IPS-18a (cell line): Measurements from ENCODE around the gene EEA1.

ENCODE experiments used
- H3K27ac ChIP-seq: one replicate; pipeline ENCODE4 v1.5.1; 2013; ENCODE audit warnings: low read length
- H3K27me3 ChIP-seq: one replicate; pipeline ENCODE4 v1.6.1; 2013; ENCODE audit warnings: mild to moderate bottlenecking, low read length; ENCODE audit not compliant: control insufficient read depth, insufficient read depth
- H3K36me3 ChIP-seq: one replicate; pipeline ENCODE4 v1.6.1; 2013; ENCODE audit warnings: low read depth, low read length; ENCODE audit not compliant: control insufficient read depth
- H3K4me1 ChIP-seq: one replicate; pipeline ENCODE4 v1.6.1; 2013; ENCODE audit warnings: low read depth, low read length; ENCODE audit not compliant: control insufficient read depth
- H3K4me3 ChIP-seq: one replicate; pipeline ENCODE4 v1.5.1; 2013; ENCODE audit warnings: low read length
- H3K9ac ChIP-seq: one replicate; pipeline ENCODE4 v1.6.1; 2013; ENCODE audit warnings: mild to moderate bottlenecking, low read length, moderate library complexity
- H3K9me3 ChIP-seq: one replicate; pipeline ENCODE4 v1.6.1; 2013; ENCODE audit warnings: low read depth, low read length; ENCODE audit not compliant: control insufficient read depth

EEA1 gene

GRCh38 chr12:92786045-92786444 is 143.1 kb downstream of the EEA1 start:
- Histone ChIP-seq H3K36me3 (no peaks in the 10 kb centered on the region), H3K4me3 (no peak overlapping the region), H3K9me3 (no peaks in the 10 kb centered on the region), H3K27me3 (no peaks in the 10 kb centered on the region), H3K9ac (no peak overlapping the region), H3K4me1 (no peaks in the 10 kb centered on the region), H3K27ac (no peak overlapping the region)

DNA sequence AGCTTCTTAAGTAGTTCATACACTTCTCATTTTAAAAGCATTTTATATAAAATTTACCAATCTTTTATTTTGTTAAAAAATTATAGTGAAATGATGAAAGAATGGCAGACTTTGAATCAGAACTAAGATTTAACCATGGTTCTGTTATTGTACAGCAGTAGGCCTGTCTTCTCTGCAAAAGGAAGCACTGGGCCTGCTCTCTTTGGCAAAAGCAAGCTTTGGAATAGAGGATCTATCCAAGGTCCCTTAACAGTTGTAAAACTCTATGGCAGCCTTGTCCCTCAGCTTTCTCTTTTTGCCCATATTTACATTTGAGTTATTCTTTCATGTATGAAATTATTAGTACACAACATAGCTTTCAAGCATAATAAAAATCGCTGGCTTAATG is 143.5 kb downstream of the EEA1 start:
- no peak overlapping the region for H3K9ac ChIP-seq
- H3K4me3 ChIP-seq = no peak overlapping the region
- no peaks in the 10 kb centered on the region for H3K36me3 ChIP-seq
- H3K4me1 ChIP-seq = no peaks in the 10 kb centered on the region
- no peak overlapping the region for H3K27ac ChIP-seq
- no peaks in the 10 kb centered on the region for H3K27me3 ChIP-seq
- H3K9me3 ChIP-seq = no peaks in the 10 kb centered on the region

GRCh38 chr12:92784797-92785562 is 144.1 kb downstream of the EEA1 start:
- Histone ChIP-seq H3K9ac (no peak overlapping the region), H3K27me3 (no peaks in the 10 kb centered on the region), H3K27ac (no peak overlapping the region)

GRCh38 chr12:92784356-92784755 is 144.7 kb downstream of the EEA1 start:
- Histone ChIP-seq H3K27ac (no peak overlapping the region), H3K27me3 (no peaks in the 10 kb centered on the region), H3K4me3 (no peak overlapping the region), H3K9me3 (no peaks in the 10 kb centered on the region), H3K4me1 (peaks cover 5% of the 10 kb centered on the region), H3K9ac (no peak overlapping the region), H3K36me3 (no peaks in the 10 kb centered on the region)

More at GRCh38 chr12:92784797-92785562, 144.1 kb downstream of the EEA1 start:
- Histone ChIP-seq H3K4me3 (no peak overlapping the region), H3K4me1 (no peaks in the 10 kb centered on the region), H3K9me3 (no peaks in the 10 kb centered on the region), H3K36me3 (no peaks in the 10 kb centered on the region)

GRCh38 chr12:92779902-92780301 is 149.2 kb downstream of the EEA1 start:
- no peak overlapping the region for H3K27ac ChIP-seq
- H3K9ac ChIP-seq = no peak overlapping the region
- peaks cover 5% of the 10 kb centered on the region for H3K36me3 ChIP-seq

GRCh38 chr12:92778525-92778924 is 150.6 kb downstream of the EEA1 start:
- Histone ChIP-seq H3K36me3 (peaks cover 5% of the 10 kb centered on the region), H3K27me3 (no peaks in the 10 kb centered on the region), H3K9ac (no peak overlapping the region), H3K4me3 (no peak overlapping the region), H3K9me3 (no peaks in the 10 kb centered on the region), H3K27ac (no peak overlapping the region), H3K4me1 (peaks cover 10% of the 10 kb centered on the region)

More at GRCh38 chr12:92779902-92780301, 149.2 kb downstream of the EEA1 start:
- no peak overlapping the region for H3K4me3 ChIP-seq
- H3K4me1 ChIP-seq = peaks cover 10% of the 10 kb centered on the region
- H3K27me3 ChIP-seq = no peaks in the 10 kb centered on the region
- H3K9me3 ChIP-seq = no peaks in the 10 kb centered on the region

DNA sequence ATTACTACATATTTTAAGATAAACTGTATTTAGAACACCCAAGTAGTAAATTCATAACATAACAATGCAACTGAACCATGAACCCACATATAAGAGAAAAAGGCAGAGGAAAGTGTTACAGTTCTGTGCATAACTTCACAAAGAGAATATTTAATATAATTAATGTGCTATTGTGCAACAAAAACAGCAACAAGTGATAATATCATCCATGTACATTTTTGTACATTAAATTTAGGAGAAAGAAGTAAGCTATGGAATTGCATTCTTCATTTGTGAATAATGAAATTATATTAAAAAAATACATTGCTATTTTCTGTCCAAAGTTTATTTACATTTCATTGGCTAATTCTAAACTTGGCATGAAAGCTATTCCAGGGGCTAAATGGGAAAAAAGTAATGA is 153.7 kb downstream of the EEA1 start:
- no peak overlapping the region for H3K27ac ChIP-seq
- peaks cover 5% of the 10 kb centered on the region for H3K36me3 ChIP-seq
- no peak overlapping the region for H3K4me3 ChIP-seq
- H3K4me1 ChIP-seq = peaks cover 10% of the 10 kb centered on the region
- no peaks in the 10 kb centered on the region for H3K27me3 ChIP-seq
- no peak overlapping the region for H3K9ac ChIP-seq
- H3K9me3 ChIP-seq = no peaks in the 10 kb centered on the region

DNA sequence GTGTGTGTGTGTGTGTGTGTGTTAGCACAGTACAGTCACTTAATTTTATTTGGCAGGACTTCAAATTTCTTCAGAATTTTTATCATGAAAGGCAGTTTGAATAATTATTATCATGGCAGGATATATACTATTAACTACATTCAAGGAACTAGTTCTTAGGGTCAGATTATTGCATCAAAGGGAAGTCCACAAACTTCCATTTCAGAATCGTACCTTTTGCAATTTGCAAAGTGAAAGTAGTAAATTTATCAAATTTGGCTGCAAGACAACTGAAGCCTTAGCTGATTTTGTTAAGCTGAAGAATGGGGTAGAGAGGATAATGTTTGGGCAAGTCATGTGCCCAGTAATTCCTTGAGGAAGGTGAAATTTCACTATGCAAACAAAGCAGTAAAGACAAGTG is 158.1 kb downstream of the EEA1 start:
- Histone ChIP-seq H3K4me1 (peaks cover 2% of the 10 kb centered on the region), H3K4me3 (no peak overlapping the region), H3K36me3 (no peaks in the 10 kb centered on the region), H3K27ac (no peak overlapping the region), H3K27me3 (no peaks in the 10 kb centered on the region), H3K9me3 (no peaks in the 10 kb centered on the region), H3K9ac (no peak overlapping the region)

DNA sequence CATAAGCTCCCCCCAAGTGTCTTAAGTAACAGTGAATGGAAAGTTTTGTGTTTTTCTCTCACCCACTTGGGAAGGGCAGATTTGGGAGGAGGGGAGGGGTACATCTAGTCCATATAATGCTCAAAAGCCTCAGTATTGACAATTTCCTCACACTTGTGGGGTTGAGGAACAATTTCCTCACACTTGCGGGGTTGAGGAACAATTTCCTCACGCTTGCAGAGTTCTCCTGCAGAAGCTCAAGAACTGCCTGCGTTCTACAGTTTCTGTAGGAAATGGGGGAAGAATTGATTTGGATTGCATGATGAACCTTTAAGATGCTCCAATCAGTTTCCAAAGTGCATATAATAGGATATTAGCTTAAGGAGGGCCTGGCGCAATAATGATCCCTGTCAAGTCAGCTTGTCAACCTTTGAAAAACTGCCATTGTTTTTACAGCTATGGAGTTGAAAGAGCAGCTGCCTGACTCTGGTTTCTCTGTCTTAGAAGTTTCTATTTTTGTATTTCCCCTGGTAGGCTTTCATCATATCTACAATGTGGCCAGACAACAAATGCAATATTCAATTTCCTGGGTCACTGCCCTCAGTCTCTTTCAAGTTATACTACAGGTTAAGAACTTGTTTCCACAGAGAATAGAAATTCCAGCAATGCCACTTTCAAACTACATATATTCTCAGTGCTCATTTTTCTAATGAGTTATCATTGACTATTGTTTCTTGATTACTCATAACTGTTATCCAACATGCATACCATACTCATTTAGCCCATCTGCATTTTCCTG is 159.8 kb downstream of the EEA1 start:
- H3K36me3 ChIP-seq = no peaks in the 10 kb centered on the region
- H3K27ac ChIP-seq = no peak overlapping the region
- H3K27me3 ChIP-seq = no peaks in the 10 kb centered on the region
- no peak overlapping the region for H3K4me3 ChIP-seq
- no peaks in the 10 kb centered on the region for H3K9me3 ChIP-seq
- peaks cover 5% of the 10 kb centered on the region for H3K4me1 ChIP-seq
- H3K9ac ChIP-seq = no peak overlapping the region

- Histone ChIP-seq H3K9ac (no peak overlapping the region), H3K4me3 (no peak overlapping the region), H3K27me3 (no peaks in the 10 kb centered on the region), H3K9me3 (no peaks in the 10 kb centered on the region), H3K27ac (no peak overlapping the region), H3K36me3 (no peaks in the 10 kb centered on the region), H3K4me1 (peaks cover 9% of the 10 kb centered on the region)
Measured at GRCh38 chr12:92765871-92766270, 163.2 kb downstream of the EEA1 start.

GRCh38 chr12:92764831-92765230 is 164.3 kb downstream of the EEA1 start:
- Histone ChIP-seq H3K4me3 (no peak overlapping the region), H3K27ac (no peak overlapping the region), H3K4me1 (peaks cover 9% of the 10 kb centered on the region), H3K9ac (no peak overlapping the region), H3K27me3 (no peaks in the 10 kb centered on the region), H3K36me3 (no peaks in the 10 kb centered on the region), H3K9me3 (no peaks in the 10 kb centered on the region)

GRCh38 chr12:92762773-92763172 is 166.3 kb downstream of the EEA1 start:
- no peaks in the 10 kb centered on the region for H3K27me3 ChIP-seq
- H3K4me3 ChIP-seq = no peak overlapping the region
- peaks cover 9% of the 10 kb centered on the region for H3K4me1 ChIP-seq
- H3K36me3 ChIP-seq = no peaks in the 10 kb centered on the region
- no peak overlapping the region for H3K9ac ChIP-seq
- H3K27ac ChIP-seq = no peak overlapping the region
- H3K9me3 ChIP-seq = no peaks in the 10 kb centered on the region
